Measurements from ENCODE around the gene MAP1LC3B.
"Not testable (repeated sequence)": the region's sequence is repeated elsewhere in the genome, so short reads cannot be mapped to it uniquely, and the experiment has no call there.

MAP1LC3B gene

DNA sequence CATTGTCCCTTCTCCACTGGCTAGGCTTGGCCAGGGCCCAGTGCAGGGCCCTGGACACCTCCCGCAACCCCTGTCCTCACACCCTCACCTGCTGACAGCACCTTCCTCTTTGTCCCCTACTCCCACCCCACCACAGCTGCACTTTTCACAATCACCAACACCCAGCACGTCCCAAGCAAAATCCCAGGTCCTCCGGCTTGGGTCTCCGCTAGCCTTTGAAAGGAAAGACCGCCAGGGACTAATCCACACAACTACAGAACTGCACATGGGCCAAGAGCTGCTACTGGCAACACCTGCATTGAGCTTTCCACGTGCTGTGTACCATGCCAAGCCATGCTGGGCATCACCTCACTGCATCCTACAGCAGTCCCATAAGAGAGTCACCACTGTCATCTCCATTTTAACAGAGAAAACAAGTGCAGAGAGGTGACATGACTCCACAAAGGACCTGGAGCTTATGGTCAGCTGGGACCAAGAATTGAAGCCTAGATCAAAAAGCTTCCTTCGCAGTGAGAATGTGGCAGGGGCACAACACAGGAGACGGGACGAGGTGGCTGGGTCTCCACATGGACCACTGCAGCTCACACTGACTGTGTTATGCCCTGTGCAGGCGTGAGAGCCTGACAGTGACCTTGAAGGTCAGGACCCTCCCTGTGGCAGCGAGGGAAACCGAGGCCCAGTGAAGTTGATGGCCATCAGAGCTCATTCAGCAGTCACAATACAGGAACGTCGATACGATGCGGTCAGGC is 31.1 kb upstream of the MAP1LC3B start:
- DNase-seq (ENCODE audit: low spot score) (no peak), FAIRE-seq (no peak)

DNA sequence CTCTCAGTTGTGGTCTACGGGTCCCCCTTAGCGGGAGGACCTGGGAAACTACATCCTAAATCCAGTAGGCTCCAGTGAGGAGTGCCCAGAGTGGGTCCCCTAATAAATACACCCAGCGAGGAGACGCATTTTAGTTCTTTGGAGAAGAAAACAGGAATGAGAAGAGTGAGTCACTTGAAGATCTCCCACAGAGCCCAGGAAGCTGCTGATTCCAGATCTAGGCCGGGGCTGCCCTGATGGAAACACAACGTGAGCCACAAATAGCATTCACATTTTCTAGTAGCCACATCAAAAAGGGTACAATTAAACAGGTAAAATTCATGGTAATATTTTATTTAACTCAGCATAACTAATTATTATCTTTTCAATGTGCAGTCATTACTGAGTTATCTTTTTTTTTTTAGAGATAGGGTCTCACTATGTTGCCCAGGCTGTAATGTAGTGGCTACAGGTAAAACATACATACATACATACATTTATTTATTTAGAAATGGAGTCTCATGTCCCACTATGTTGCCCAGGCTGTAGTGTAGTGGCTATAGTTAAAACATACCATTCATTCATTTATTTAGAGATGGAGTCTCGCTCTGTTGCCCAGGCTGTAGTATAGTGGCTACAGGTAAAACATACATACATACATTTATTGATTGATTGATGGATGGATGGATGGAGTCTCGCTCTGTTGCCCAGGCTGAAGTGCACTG is 30.1 kb upstream of the MAP1LC3B start:
- FAIRE-seq = no peak

DNA sequence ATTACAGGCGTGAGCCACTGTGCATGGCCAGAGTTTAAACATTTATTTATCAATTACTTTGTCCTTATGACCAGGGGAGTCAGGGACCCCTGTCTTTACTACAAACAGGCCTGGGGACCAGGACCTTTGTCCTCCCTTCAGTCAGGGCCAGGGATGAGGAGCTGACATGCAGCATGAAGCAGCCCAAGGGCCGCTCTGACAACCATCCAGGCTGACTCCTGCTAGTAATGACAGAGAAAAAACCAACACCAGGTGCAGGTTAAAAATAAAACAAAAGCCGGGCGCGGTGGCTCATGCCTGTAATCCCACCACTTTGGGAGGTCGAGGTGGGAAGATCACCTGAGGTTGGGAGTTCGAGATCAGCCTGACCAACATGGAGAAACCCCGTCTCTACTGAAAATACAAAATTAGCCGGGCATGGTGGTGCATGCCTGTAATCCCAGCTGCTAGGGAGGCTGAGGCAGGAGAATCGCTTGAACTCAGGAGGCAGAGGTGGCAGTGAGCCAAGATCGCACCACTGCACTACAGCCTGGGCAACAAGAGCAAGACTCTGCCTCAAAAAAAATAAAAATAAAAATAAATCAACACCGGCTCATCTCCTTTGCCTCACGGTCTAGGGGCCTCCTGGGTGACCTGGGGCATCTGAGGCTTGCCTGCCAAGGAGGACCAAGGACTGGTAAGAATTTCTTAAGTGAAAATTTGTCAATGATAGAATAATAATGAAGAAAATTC is 29.1 kb upstream of the MAP1LC3B start:
- not testable (repeated sequence) for DNase-seq (ENCODE audit: low spot score); FAIRE-seq

More for the DNA sequence above, 30.1 kb upstream of the MAP1LC3B start:
- DNase-seq (ENCODE audit: low spot score) = no peak

DNA sequence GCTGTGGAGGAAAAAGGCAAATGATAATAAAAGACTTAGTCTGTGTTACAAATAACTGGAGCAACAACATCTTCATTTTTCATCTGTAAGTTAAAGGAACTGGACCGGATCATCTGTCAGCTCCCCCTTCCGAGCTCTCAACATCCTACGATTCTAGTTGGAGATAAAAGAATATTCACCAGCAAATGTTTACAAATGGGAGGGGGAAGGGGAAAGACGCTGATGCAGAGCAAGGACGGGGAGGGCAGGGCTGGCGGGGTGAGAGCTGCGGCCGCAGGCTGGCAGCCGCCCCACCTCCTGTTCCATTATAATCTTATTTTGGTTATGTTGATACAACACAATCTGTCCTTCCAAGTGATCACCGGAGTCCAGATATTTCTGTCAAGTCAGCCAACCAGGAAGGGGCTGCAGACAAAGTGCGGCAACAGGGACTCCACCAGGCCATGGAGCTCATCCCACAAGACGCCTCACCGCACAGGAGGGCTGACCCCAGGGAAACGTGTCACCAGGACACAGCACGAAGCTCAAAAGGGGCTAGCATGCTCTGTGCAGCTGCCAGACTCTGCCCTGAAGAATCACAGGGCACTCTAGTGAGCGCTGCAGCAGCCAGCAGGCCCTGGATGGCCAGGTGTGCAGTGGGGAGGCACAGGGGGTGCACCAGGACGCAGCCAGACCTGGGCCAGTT is 28.2 kb upstream of the MAP1LC3B start:
- DNase-seq (ENCODE audit: low spot score) = no peak
- FAIRE-seq = no peak

DNA sequence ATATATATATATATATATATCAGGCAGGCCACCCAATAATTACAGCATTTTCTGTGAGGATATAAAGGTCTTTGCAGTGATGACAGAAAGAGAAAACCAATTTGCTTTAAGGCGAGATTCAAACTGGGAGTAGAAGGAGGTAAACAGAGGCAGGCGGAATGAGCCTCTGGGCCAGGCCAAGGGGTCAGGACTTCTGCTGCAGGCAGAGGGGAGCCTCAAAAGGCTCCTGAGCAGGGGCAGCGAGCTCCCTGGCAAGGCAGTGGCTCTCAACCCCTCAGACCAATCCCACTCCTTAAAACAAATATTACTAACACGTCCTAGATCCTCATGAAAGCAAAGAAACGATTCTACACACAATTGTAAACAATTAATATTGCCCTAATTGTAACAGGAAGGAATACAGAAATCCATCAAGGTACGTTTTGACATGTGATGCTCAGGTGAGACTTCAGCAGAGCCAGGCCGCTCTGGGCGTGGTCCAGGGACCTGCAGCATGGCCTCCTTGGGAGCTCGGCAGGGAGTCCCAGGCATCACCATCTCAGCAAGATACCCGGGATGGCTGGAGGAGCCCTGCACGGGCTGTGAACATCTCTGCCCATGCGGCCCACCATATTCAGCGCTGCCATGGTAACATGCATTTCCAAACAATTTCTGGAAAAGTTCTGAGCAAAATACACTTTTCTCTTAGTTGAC is 27.0 kb upstream of the MAP1LC3B start:
- no peak for FAIRE-seq
- DNase-seq (ENCODE audit: low spot score) = no peak

DNA sequence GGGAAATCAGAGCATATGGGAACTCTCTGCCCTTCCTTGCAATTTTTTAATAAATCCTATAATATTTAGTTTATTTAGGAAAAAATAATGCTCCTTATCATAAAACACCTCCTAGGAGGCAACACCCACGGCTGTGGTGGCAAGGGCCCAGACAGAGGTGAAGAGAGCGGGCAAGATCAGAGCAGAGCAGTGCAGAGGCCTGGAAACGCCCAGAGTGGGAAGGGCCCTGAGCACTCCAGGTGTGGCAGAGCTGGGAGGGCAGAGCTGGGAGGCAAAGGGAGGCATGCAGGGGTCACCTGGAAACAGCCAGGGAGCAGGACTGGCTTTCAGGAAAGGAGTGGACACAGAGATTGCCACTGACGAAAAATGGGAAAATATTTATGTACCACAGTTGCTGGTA is 25.8 kb upstream of the MAP1LC3B start:
- DNase-seq (ENCODE audit: low spot score) (no peak), FAIRE-seq (no peak)

DNA sequence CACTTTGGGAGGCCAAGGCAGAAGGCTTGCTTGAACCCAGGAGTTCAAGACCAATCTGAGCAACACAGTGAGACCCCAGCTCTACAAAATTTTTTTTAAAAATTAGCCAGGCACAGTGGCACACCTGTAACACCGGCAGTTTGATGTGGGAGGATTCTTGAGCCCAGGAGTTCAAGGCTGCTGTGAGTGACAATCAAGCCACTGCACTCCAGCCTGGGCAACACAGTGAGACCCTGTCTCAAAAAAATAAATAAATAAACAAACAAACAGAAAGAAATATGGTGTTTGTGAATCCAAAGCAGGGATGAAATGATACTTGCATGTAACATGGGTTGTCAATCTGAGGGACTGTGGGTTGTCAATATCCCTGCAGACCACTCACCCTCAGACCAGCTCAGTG is 25.2 kb upstream of the MAP1LC3B start:
- no peak for DNase-seq (ENCODE audit: low spot score)
- no peak for FAIRE-seq

DNA sequence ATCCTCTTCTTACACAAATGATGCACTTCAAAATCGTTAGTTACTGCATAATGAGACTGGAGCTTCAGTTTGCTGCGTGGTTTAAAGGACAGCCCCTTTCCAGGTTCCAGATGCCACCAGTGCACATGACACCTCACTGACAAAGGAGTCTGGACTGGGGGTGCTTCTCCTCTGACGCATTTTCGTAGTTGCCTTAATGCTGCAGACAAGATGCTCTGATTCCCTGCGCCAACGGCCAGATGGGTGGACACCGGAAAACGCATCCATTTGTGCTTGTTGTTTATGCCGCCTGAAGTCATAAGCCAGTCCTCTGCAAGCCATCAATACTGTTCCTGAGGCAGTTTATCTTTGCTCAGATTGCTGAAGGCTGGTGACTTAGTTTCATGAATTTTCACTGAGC is 24.6 kb upstream of the MAP1LC3B start:
- no peak for FAIRE-seq
- no peak for DNase-seq (ENCODE audit: low spot score)

DNA sequence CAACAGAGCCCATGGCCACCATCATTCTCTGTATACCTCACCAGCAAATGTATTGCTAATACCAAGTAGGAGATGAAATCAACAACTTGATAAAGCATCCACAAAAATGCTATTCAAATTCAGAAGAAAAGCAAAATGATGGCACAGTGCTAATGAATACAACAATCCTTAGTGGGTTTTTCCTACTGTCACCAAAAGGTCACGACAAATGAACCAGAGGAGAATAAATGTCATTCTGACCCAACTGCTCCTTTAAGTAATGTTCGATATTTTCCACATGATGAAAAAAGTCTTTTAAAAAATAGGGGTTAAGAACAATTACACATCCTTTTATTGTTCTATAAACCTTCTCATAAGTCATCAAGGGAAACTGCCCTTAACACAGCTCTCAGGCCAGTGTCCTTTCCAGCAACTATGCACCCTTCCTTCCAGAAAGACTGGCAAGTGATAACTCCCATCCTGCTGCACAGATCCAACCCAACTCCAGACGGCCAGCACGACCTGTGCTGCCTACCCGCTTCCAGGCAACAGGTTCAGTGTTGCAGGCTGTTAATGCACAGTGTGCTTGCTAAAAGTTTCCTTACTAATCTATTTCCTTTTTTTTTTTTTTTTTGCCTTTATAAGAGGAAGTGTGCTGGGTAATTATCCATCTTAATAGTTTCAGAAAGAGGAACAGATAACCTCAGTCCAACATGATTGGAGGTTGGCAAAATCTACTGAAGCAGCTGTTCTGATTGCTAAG is 23.9 kb upstream of the MAP1LC3B start:
- no peak for FAIRE-seq
- no peak for DNase-seq (ENCODE audit: low spot score)

DNA sequence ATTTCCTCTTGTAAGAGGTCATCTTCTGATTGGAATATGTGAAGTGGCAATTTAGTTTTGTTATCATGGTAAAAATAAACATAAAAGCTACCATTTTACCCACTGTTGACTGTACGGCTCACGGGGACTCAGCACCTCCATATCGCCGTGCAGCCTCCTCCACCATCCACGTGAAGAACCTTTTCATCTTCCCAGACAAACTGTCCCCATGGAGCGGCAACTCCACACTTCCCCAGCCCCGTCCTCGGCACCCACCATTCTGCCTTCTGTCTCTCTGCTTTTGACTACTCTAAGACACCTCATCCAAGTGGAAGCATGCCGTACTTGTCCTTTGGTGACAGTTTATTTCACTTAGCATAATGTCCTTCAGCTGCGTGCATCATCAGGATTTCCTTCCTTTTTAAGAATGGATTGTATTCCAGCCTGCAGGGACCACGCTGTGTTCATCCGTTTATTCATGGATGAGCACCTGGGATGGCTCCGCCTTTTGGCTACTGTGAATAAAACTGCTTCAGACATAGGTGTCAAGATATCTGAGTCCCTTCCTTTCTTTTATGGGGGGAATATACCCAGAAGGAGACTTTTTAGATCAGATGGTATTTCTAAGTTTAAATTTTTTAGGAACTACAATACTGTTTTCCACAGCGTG is 22.9 kb upstream of the MAP1LC3B start:
- no peak for DNase-seq (ENCODE audit: low spot score)
- FAIRE-seq = no peak

DNA sequence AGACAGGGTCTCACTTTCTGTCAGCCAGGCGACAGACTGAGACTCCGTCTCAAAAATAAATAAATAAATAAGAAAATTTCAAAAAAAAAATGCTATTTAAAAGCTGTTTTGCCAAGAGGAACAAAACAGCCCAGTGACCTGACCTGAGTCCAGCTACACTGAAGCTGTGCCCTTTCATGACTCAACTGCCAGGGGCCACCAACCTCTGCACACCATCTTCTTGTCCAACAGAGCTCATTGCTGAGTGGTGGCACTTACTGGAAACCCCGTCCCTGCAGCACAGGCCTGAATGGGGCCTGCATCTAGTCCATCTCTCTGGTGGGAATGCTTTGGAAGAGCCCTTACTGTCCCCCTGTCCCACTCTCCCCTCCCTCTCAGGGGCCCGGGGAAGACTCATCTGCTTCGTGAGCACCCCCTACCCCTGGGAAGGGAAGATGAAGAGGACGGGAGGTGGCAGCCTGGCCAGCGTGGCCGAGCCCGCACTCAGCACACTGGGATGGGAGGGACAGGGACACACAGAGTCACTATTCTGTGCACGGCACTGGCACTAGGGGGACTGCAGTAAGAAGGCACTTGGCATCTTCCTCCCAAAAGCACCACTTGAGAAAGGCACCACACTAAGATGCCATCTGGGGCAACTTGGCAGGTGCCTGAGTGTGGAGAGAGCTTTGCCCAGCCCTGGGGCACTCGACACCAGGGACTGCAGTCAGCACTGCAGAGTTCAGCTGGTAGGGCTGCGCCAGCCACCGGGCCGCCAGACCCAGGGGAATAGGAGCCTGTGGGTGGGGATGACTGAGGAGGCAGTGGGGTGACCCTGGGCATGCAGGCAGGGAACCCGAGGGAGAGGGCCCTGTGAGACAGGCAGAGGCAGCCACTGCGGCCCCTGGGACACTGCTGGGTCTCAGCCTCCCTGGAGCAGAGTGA is 22.1 kb upstream of the MAP1LC3B start:
- DNase-seq (ENCODE audit: low spot score) (no peak), FAIRE-seq (no peak)

DNA sequence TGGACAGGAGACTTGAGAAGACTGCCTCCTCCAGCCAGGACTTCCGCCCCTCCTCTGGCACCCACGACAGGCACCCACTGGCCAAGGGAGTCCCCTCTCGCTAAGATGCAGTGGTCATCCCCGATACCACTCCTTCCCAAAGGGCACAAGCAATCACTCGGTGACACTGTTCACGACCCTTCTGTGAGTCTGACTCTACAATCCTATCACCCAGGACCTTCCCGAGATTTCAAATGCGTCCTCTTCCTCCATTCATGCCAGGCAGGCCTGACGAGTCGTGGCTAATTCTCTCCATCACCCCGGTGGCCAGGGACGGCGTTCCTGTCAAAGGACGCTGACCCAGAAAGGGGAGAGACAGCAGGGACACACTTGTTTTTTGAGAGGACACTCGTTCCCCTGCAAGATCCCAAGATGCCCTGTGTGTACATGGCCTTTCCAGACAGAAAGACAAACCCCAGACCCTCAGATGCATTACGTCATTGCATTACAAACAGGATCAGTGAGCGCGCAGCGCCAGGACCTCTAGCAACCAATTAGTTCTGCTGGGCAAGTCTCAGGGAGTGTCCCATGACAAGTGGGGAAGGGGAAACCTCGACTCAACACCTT is 20.8 kb upstream of the MAP1LC3B start:
- no peak for DNase-seq (ENCODE audit: low spot score)
- no peak for FAIRE-seq

DNA sequence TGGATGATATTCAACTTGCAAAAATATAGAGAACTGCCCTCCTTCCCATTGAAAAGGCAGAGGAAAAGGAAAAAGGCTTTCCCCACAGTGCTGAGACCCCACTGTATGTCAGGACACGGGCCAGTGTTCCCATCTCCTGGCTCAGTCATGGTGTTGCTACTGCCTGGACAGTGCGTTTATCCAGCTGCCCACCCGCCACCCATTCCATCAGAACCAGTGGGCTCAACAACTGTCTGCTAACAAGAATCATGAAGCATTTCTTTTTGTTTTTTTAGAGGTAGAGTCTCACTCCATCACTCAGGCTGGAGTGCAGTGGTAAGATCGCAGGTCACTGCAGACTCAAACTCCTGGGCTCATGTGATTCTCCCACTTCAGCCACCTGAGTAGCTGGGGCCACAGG is 19.8 kb upstream of the MAP1LC3B start:
- FAIRE-seq (no peak), DNase-seq (ENCODE audit: low spot score) (no peak)

DNA sequence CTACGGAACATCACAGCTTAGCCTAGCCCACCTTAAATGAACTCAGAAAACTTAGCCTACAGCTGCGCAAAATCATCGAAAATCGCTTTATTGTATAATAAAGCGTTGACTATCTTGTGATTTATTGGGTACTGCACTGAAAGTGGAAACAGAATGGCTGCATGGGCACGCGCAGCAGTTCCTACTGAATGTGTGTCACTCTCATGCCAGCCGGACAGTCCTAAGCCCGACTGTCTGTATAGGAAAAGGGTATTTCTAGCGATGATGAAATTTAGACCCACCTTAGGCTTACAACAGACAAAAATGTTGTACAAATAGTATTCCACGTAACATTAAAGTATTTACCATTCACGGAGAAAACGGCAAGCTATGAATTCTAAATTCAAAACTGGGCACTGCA is 17.8 kb upstream of the MAP1LC3B start:
- no peak for FAIRE-seq
- no peak for DNase-seq (ENCODE audit: low spot score)

DNA sequence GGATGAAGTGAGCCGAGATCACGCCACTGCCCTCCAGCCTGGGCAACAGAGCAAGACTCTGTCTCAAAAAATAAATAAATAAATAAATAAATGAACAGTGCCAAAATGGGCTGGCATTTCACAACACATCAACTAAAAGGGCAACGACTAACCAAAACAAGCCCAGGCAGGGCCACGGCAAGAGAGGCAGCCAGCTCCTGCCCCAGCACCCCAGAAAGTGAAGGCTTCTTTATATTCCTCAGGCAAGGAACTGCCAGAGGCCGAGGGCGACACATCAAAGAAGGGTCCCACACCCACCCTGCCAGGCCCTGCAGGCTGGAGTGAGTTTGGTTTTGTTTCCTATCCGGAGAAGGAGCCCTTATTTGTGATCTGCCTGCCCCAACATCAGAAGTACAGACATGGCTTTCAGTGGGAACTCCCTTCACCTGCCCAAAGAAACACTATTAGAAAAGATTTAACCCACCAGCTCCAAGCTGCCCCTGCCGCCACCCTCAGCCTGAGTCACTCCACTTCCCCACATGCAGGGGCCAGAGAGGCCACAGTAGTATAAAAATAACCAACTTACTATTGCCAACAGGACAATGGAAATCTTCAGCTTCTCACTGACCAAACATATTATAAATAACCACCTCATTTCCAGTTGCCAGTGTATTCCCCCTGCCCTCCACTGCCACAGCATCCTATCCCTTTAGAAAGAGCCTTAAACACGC is 16.6 kb upstream of the MAP1LC3B start:
- no peak for FAIRE-seq
- DNase-seq (ENCODE audit: low spot score) = no peak

DNA sequence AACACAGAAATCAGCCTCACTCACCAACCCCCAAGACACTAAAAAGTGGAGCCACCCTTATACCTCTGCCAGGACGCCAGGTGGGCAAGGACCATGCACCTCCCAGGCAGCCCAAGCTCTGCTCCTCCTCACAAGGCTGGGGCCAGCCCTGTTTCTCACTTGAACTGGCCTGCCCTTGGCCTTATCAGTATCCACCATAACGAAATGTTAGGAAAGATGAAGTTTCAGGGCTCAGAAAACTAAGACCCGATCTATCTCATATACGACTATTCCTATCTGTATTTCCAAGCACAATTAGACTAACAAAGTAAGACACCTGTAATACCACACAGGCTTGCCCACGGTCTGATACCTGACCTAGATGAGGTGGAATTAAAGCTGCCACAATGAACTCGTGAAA is 15.5 kb upstream of the MAP1LC3B start:
- DNase-seq (ENCODE audit: low spot score) (no peak), FAIRE-seq (no peak)

DNA sequence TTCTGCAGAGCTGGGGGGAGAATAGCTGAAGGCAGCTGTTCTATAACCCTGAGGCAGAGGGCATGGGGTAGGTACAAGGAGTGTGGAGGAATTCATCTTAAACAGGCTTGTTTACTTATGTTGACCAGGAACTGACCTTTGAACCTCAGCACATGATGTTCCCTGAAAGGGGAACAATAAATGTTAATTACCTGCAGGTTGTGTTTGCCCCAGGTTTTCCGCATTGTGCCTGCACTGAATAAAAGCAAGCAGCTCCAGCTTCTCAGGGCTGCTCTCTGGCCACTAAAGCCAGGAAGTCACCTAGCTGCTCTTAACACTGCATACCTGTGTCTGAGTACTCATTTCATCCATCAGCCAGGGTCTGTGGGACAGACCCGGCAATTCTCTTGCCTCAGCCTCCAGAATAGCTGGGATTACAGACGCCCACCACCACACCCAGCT is 12.8 kb upstream of the MAP1LC3B start:
- not testable (repeated sequence) for DNase-seq (ENCODE audit: low spot score); FAIRE-seq

DNA sequence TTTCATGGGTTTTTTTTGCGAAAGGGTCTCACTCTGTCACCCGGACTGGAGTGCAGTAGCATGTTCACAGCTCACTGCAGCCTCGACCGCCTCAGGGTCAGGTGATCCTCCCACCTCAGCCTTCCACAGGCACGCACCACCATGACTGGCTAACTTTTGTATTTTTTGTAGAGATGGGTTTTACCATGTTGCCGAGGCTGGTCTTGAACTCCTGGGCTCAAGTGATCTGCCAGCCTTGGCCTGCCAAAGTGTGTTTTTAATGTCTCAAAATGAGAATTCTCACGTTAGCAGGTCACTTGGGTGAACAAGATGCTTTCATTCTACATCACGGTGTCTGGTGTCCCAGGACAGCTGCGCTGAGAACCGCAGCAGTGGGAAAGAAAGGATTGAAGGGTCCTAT is 11.7 kb upstream of the MAP1LC3B start:
- DNase-seq (ENCODE audit: low spot score) = no peak
- no peak for FAIRE-seq
